KG1 (cell line): ENCODE measurements around the gene TPM2.

Source experiments
- DNase-seq: peaks from one replicate; lab custom pipeline; 2025; lab: John Stamatoyannopoulos, UW

The TPM2 gene

DNA sequence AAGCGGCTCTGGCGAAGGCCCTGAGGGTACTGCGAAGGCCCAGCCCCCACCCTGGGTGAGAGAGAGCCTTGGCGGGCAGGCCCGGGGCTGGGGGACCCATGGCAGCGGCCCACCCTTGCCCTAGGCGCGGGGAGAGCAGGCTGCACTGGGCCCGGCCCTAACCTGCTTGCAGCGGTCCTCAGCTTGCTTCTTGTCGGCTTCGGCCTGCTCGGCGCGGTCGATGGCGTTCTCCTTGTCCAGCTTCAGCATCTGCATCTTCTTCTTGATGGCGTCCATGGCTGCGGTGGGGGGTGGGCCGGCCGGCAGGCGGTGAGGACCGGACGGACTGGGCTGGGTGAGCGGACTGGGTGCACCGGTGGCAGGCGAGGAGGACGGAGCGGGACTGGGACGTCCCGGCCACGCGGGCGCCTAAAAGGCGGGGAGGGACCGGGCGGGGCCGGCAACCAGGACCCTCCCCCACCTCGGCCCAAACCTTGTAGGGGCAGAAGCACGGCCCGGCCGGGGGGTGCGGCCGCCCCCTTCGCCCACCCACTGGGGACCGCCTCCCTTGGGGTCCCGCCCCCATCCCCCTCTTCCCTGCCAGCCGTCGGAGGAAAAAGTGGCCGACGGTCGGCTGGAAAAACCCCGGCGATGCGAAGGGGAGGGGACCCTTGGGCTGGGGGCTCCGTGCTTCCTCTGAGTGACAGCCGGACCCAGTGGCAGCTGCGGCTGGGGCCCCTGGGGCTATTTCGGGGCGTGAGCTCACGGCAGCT lies at the start of gene TPM2:
TPM2 (minus strand) TSS at position 384 of the 752 bp plus-strand sequence; CDS start at position 276, 108 bp downstream.
- no peak for DNase-seq

DNA sequence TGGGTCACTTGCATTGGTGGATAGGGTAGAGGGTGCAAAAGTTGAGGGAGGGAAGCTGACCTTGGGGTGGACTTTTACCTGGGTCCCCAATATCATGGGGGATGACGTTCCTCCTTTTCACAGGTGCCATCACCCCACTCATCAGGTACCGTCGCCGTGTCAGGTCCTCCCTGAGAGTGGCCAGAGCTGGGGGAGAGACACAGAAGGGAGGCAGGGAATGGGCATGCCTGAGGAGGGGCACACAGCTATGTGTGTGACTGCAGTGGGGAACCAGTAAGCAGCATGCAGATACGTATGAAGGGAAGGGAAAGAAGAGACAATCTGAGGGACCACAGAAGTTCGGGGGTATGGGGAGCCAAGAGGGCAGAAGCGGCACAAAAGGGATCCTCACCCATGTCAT lies 49.2 kb upstream of the TPM2 start:
- no peak for DNase-seq

DNA sequence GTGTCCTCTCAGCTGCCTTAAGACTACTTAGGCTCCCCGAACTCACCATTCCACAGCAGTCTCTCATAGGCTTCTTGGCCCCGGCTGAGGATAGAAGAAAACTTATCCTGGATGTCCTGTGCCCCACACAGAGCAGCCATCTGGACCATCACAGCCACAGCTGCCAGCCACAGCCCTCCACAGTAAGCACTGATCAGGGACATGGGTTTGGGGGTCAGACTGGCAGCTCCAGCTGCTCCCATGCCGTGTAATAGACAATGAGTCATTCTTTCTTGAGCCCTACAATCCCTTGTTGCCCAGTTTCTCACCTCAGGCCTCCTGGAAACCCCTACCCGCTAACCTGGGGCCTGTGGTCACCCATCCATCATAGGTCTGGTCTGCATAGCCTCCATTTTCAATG lies 48.5 kb upstream of the TPM2 start:
- DNase-seq: no peak

DNA sequence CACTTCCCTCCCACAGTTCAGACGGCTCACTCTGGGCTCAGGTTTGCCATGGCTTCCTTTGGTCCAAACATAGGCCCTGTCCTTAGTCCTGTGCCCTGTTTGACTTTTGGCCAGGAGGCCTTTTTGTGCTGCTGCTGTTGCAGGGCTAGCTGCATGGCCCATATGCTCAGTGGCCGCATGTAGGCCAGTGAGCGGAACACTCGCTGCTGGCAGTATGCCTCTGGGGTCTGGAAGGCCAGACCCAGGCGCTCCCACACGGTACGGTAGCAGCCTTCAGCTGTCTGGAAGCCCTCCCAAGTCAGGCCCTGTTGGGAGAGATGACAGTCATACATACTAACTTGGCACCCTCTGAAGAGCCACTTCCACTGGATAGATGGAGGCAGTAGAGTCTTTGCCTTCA lies 47.4 kb upstream of the TPM2 start:
- DNase-seq: no peak

DNA sequence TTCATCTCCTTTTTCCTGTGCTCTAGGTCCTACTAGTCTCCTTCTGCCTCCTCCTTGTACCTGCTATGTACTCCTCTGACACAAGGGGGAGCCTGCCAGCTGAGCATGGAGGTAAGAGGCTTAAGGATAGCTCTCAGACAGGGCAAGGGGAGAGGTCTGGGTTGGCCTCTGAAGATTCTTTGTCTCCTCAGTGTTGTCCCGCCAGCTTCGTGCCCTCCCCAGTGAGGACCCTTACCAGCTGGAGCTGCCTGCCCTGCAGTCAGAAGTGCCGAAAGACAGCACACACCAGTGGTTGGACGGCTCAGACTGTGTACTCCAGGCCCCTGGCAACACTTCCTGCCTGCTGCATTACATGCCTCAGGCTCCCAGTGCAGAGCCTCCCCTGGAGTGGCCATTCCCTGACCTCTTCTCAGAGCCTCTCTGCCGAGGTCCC lies 46.5 kb upstream of the TPM2 start:
- DNase-seq: peak; percentile 62

DNA sequence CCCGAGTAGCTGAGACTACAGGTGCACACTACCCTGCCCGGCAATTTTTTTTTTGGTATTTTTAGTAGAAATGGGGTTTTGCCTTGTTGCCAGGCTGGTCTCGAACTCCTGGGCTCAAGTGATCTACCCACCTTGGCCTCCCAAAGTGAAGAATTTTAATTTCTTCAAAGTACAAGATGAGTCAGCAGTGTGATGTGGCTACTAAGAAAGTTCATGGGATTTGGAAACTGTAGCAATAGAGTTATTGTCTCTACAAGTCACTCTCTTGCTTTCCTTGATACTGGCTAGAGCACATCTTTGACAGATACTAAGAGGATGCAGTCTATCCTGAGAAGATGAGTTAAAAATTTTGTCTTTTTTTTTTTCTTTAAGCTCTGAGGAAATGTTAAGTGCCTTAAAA lies 44.4 kb upstream of the TPM2 start:
- DNase-seq: no peak

DNA sequence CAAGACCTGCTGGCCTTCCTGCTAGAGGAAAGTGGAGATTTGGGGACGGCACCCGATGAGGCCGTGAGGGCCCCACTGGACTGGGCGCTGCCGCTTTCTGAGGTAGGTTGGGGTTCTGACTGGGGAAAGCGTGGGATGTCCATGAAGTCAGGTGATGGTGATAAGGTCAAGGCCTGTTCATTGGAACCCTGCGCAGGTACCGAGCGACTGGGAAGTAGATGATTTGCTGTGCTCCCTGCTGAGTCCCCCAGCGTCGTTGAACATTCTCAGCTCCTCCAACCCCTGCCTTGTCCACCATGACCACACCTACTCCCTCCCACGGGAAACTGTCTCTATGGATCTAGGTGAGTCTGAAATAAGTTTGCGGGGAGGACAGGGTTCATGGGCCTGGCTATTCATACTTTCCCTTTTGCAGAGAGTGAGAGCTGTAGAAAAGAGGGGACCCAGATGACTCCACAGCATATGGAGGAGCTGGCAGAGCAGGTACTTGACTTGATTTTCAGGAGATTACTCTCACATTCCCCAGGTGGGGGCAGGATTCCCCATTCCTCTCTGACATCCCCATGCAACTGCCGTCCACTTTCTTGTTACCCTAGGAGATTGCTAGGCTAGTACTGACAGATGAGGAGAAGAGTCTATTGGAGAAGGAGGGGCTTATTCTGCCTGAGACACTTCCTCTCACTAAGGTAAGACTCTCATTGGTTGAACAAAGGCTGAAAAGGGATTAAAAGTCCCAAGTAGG lies 43.2 kb upstream of the TPM2 start:
- no peak for DNase-seq

DNA sequence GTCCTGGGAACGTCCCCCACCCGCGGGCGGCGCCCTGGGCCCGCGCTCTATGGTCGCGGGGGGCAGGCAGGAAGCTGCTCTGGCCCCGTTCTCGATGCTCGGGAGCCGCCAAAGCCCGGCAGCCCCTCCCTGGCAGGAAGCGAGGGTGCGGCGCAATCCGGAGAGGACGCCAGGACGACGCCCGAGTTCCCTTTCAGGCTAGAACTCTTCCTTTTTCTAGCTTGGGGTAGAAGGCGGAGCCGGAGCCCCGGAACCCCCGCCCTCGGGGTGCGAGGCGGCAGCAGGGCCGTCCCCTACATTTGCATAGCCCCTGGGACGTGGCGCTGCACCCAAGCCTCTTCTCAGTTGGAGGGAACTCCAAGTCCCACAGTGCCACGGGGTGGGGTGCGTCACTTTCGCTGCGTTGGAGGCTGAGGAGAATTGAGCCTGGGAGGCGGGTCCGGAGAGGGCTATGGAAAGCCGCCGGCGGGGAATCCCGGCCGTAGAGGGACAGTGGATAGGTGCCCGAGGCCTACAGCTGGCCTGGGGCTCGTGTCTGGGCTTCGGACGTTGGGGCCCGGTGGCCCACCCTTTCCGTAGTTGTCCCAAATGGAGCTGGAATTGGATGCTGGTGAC lies 42.6 kb upstream of the TPM2 start, which contains the start of the genes CREB3 and TLN1:
CREB3 (plus strand) TSS at position 482 of the 615 bp plus-strand sequence; CDS start at position 589, 107 bp downstream.
TLN1 (minus strand) TSS at position 11 of the 615 bp plus-strand sequence. CDS start 6,501 bp downstream, outside the sequence.
- peak; percentile 98 for DNase-seq

DNA sequence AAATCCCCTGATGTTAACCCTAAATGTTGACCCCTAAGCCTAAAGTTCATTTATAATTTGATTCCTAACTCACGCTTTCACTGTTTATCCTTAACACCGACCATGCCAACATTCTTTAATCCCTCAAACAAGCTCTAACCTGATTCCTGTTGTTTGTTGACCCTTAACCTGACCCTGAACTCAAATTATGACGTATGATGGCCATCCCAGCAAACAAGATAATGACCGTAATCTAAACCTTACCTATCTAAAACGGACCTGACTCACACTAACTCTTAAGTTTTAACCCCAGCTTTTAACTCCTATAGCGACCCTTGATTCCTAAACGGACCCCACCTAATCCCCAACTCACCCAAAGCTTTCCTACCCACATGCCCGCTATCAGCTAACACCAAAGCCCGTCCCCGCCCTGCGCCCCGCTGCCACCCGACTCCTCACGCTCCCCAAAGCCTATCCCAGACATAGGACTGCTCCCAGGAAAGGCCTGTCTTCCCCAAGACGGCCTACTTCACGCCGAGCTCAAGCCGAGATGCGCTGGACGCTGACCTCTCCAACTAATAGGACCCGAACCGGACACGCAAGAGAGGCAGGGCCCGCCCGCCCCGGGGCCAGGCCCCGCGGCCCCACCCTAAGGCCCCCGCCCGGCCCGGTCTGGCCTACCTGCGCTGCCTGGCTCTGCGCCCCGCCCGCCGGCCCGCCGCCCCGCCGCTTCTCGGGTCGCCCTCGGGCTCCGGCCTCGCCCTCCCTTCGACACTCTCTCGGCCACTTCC lies 41.9 kb upstream of the TPM2 start:
- DNase-seq: no peak

DNA sequence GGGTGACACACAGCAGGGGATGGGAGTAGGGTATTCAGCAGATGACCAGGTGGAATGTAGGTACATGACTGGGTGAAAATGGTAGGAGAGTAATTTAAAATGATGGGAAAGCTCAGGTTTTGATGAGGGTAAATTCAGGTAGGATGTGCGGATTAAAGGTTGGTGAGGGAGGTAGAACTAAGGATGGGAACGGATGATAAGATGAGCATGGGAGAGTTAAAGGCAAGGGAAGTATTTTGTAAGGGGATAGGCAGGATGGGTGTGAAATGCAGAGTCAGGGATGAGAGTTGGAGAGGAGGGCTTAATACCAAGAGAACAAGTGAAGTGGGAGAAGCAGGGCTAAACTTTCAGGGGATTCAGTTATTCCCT lies 40.7 kb upstream of the TPM2 start:
- no peak for DNase-seq

DNA sequence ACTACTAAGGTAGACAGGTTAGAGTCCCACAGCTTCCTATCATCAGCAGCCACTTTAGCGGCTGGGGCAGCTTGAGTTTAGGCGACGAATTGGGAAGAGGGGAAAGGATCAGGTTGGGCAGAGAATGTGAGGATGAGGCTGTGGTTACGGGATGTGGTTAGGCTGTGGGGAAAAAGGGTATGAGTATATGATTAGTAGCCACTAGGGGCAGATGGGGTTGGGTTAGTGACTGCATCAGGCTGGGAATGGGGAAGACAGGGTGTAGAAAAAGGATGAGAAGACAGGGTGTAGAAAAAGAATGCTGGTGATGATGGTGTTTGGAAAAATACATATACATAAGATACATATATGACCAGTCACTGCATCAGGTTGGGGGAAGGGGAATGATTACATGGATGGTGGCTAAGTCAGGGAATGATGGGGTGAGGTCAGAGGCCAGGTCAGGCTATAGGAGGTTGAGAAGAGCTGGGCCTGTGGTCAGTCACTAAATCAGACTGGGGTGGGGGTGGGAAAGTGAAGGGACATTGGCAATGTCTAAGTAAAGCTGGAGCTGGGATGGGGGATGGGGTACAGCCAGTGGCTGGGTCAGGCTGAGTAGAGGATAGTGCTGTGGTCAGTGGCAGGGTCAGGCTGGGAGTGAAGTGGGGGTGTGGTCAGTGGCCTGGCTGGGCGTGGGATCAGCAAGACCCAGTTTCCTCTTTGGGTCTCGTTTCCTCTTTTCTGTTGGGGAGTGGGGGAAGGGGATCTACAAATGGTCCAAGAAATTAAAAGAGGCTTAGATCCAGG lies 40.2 kb upstream of the TPM2 start:
- DNase-seq: no peak

DNA sequence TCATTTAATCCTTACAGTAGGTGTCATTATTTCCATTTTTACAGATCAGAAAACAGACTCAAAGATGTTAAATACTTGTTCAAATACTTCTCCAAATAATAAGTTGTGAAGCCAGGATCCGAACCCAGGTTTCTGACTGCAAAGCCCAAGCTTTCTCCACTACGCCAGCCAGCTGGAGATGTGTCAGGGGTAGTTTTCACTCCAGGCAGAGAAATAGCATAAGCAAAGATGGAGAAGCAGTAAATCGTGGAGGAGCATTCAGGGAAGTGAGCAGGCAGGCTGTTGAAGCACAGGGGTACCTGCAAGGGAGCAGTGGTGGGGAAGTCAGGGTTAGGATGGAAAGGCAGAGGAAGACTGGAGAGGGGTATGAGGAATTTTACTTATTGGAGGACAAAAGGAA lies 39.4 kb upstream of the TPM2 start:
- no peak for DNase-seq

DNA sequence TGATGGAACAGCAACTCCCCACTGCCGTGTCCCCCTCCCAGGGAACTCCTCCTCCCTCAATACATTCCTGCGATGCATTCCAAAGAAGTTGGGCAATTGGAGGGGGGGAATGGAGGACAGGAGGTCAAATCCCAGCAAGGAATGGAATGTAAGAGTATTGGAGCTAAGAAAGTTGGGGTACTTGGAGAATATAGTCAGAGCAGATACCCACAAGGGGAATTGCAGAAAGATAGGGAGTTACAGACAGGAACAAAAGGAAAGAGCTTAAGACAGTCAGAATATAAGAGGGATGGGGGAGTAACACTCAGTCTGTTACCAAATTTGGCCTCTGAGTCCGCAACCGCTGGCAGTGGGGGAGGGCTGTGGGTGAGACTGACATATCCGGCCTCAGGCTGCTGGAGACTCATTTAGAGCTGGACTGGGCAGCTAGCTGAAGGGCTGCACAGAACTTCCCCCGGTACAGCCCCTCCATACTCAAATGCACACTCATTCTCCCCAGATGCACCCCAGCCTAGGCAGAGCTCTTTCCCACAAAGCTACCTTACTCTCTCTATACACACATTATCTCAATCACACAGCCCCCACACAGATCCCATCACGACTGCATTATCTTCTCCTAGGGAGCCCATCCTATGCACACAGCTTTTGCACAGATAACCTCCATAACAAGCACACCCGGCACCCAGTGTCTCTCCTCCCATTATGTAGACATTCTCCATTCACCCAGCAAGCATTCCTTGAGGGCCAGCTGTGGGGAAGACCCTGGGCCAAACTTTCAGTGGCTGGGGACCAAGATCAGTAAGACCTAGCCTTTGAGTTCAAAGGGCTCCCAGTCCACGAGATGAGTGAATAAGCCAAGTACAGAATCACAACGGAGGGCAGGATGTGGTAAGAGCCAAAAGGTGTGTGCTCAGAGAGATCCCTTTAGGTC lies 38.6 kb upstream of the TPM2 start:
- DNase-seq: no peak

DNA sequence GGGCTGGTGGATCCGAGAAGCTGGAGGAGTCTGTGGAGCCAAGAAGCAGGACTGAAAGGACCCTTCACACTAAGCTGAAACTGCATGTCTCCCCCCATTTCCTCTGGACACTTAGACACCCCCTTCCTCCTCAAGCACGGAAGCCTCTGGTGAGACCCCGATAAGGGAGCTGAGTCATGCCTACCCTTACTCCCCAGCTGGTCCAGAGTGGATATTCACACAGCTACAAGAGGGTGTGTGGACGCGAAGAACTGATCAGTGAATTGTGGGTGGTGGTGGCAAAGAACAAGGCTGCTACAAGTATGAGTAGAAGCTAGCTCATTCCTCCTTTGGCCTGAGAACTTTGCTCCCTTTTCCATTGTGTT lies 37.9 kb upstream of the TPM2 start:
- DNase-seq: no peak

DNA sequence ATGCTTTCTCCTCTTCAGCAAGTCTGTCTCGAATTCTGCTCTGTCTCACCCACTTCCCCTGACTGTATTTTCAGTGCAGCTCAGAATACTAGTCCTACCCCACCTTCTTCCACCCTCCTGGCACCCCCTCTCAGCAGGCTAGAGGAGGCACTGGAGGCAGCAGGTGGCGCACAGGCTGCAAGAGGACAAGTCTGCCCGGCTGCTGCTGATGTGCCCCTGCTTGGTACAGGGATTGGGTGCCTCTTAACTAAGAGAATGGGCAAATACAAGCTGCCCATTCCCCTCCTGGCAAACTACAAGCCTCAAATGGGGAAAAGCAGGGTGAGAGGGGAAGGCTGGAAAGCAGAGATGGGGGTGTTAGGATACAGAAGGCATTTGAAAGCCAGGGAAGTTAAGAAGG lies 37.2 kb upstream of the TPM2 start:
- peak; percentile 58 for DNase-seq

DNA sequence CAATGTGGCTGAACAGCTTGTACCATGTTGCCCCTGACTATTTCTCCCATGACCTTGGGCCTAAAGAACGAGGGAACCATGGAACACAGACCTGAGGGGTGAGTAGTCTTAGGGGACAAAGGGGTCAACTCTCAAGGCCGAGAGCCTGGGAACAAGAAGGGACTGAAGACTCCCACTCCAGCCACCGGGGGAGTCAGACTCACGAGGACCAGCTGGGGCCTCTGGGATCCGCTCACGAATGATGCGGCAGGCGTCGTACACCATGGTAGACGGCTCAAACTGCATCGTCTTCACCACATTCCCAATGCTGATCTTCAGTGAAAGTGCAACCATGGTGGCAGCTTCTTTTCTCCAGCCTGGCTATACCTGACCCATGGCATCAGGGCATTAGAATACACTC lies 35.6 kb upstream of the TPM2 start:
- DNase-seq: no peak

DNA sequence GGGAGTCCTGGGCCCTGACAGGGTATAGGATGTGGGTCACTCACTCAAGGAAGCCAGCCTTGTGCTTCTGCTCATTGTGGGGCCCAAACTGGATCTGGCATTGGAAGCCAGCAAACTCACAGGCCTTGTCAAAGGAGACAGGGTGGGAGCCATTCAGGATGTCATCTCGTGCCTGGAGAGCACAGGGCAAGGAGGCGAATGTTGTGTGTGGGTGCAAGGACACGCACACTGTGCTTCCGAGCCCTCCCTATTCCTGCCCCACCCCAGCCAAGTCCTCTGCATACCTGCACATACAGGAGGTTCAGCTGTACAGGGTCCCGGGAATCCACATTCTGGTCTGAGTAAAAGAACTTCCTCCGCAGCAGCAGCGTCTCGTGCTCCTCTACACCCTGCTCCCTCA lies 34.2 kb upstream of the TPM2 start:
- DNase-seq: no peak

DNA sequence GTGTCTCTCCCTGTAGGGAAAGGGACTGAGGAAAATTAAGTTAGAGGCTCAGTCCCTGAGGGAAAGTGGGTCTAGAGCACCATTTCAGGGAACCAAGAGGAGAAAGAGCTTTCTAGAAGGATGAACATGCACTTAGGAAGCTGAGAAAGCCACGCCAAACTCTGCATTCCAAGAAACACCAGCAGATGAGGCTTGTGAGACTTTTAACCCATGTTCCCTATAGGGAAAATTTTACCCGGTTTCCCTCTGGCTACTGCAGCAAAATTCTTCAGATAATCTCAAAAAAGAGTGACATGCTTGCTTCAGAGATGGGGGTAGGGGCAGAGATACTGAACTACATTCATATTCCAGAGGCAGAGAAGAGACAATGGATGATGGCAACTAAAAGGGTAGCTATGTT lies 33.7 kb upstream of the TPM2 start:
- DNase-seq: no peak

DNA sequence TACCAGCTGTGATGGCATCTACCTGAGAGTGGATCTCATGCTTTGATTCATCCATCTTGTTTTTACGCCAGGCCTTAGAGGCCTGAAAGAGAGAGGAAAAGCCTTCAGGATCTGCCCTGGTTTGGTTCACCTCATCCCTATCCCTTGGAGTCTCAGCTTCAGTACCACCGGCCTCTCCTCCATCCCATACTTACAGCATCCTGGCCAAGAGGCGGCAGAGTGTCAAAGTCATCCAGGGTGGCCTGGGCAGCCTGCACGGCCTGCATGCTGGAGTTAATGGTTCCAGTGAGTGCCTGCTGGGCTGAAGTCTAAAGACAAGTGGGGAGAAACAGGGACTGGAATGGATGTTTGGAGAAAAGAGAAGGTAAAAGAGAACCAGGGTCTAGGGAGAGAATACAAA lies 29.8 kb upstream of the TPM2 start:
- no peak for DNase-seq
